ENCODE results near the gene OVOL2. TPM values are rescaled to one million over a fixed set of nuclear protein-coding genes. Genes with fewer than 3 reads are reported as not detected.

The OVOL2 gene
- total and polyA plus RNA-seq, 10 of the 15 experiments (the other 5 are each of a cell fraction or from before 2014, with no cell fraction given) = not detected

DNA sequence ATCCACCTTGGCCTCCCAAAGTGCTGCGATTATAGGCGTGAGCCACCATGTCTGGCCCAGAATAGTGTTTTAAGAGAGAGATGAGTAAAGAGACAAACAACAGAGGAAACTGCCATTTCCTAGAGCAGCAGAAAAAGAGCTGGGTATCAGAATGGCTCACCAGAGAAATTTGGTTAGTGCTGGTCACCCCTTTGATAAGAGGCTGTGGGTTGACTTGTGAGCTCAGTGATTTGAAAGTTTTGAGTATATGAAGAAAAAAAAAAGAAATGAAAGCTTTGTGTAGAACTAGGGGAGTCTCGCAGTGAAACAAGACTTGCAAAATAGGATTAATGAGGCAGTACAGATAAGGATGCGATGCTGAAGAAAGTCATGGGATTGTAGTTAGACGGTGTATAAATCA is 59.3 kb downstream of the OVOL2 start:
- H3K4me2 ChIP-seq (ENCODE audit: control insufficient read depth, insufficient read depth) = no peak overlapping the region
- H3K27me3 ChIP-seq (replicated peaks in 1 of 2; ENCODE audit: control insufficient read depth in 2 of 2, insufficient read depth in 2 of 2, low read length in 1 of 2) = no peaks in the 10 kb centered on the region
- no peaks in the 10 kb centered on the region for H3K9me3 ChIP-seq (replicated peaks; ENCODE audit: control insufficient read depth, insufficient read depth, low read length)
- peaks cover 8% of the 10 kb centered on the region for H3K4me1 ChIP-seq (ENCODE audit: control insufficient read depth, insufficient read depth, low read length)
- H3K4me3 ChIP-seq = no peak overlapping the region
- H4K20me1 ChIP-seq (ENCODE audit: control insufficient read depth, insufficient read depth) = no peaks in the 10 kb centered on the region
- SMC1A ChIA-PET (ENCODE audit: uncharacterized antibody, unreplicated experiment) = interaction anchor here (0.6 to 3.9 kb wide), 7 partner anchors 20 to 103 kb away, joined by 3 to 22 read pairs (median 4); no protein-coding TSS in a partner anchor
- 30% methylated on average over 5 of the region's 5 CpGs for WGBS (ENCODE audit: insufficient coverage, insufficient replicate concordance, low lambda C conversion rate, missing lambda C conversion rate)
- H3K9ac ChIP-seq (ENCODE audit: control insufficient read depth, insufficient read depth, low read length) = no peak overlapping the region
- no peak overlapping the region for H2AFZ ChIP-seq (ENCODE audit: control insufficient read depth, low read depth, low read length)
- no peaks in the 10 kb centered on the region for H3K79me2 ChIP-seq (ENCODE audit: control insufficient read depth, insufficient read depth, low read length)
- ATAC-seq (no peak), DNase-seq (ENCODE audit: low read depth, low spot score) (no peak), FAIRE-seq (no peak)
- no TSS peak for BruUV-seq (replicated peaks)
- POLR2A ChIA-PET = interaction anchor here (0.9 kb wide), 1 partner anchor 32 kb away, joined by 3 read pairs; no protein-coding TSS in a partner anchor
- H3K27ac ChIP-seq (ENCODE audit: control insufficient read depth, insufficient read depth) = no peak overlapping the region
- in situ Hi-C loops (cut with MboI) = loop anchor here (5.0 kb wide), 1 partner anchor 461 kb away; no protein-coding TSS in a partner anchor
- CTCF ChIA-PET = interaction anchor here (0.7 to 7.3 kb wide), 9 partner anchors 11 to 494 kb away, joined by 3 to 45 read pairs (median 8); partner anchors contain the start of gene RRBP1
- H3K36me3 ChIP-seq (ENCODE audit: control insufficient read depth in 2 of 2, insufficient read depth in 2 of 2, low read length in 1 of 2) = no peaks in the 10 kb centered on the region
- RAD21 ChIA-PET (ENCODE audit: unreplicated experiment) = interaction anchor here (1.1 to 3.2 kb wide), 7 partner anchors 19 to 316 kb away, joined by 3 to 12 read pairs (median 4); partner anchors contain the start of gene RRBP1
- intact Hi-C loops (cut with micrococcal nuclease; ENCODE audit: unreplicated experiment) = loop anchor here (5.0 kb wide), 1 partner anchor 491 kb away; no protein-coding TSS in a partner anchor
- TF ChIP-seq CTCF (IDR thresholded peaks at IDR 0.05 in 2 of 3, conservative IDR thresholded peaks at IDR 0.05 in 1 of 3; ENCODE audit: control insufficient read depth in 2 of 3, extremely low read depth in 1 of 3, insufficient read depth in 1 of 3, low read depth in 3 of 3, low read length in 3 of 3) (no peak), SUZ12 (IDR thresholded peaks at IDR 0.05; ENCODE audit: unreplicated experiment) (no peak), IKZF1 (conservative IDR thresholded peaks at IDR 0.05) (no peak), WRNIP1 (IDR thresholded peaks at IDR 0.05; ENCODE audit: borderline replicate concordance, low read depth, low read length) (no peak), FOXM1 (IDR thresholded peaks at IDR 0.05; ENCODE audit: low read depth, low read length) (no peak), HDAC2 (IDR thresholded peaks at IDR 0.05) (no peak), JUNB (IDR thresholded peaks at IDR 0.05) (no peak)
- TF ChIP-seq, protein P1, sequence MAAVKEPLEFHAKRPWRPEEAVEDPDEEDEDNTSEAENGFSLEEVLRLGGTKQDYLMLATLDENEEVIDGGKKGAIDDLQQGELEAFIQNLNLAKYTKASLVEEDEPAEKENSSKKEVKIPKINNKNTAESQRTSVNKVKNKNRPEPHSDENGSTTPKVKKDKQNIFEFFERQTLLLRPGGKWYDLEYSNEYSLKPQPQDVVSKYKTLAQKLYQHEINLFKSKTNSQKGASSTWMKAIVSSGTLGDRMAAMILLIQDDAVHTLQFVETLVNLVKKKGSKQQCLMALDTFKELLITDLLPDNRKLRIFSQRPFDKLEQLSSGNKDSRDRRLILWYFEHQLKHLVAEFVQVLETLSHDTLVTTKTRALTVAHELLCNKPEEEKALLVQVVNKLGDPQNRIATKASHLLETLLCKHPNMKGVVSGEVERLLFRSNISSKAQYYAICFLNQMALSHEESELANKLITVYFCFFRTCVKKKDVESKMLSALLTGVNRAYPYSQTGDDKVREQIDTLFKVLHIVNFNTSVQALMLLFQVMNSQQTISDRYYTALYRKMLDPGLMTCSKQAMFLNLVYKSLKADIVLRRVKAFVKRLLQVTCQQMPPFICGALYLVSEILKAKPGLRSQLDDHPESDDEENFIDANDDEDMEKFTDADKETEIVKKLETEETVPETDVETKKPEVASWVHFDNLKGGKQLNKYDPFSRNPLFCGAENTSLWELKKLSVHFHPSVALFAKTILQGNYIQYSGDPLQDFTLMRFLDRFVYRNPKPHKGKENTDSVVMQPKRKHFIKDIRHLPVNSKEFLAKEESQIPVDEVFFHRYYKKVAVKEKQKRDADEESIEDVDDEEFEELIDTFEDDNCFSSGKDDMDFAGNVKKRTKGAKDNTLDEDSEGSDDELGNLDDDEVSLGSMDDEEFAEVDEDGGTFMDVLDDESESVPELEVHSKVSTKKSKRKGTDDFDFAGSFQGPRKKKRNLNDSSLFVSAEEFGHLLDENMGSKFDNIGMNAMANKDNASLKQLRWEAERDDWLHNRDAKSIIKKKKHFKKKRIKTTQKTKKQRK (IDR thresholded peaks at IDR 0.05; ENCODE audit: low read depth, low read length) = no peak
- TF ChIP-seq, protein P2, sequence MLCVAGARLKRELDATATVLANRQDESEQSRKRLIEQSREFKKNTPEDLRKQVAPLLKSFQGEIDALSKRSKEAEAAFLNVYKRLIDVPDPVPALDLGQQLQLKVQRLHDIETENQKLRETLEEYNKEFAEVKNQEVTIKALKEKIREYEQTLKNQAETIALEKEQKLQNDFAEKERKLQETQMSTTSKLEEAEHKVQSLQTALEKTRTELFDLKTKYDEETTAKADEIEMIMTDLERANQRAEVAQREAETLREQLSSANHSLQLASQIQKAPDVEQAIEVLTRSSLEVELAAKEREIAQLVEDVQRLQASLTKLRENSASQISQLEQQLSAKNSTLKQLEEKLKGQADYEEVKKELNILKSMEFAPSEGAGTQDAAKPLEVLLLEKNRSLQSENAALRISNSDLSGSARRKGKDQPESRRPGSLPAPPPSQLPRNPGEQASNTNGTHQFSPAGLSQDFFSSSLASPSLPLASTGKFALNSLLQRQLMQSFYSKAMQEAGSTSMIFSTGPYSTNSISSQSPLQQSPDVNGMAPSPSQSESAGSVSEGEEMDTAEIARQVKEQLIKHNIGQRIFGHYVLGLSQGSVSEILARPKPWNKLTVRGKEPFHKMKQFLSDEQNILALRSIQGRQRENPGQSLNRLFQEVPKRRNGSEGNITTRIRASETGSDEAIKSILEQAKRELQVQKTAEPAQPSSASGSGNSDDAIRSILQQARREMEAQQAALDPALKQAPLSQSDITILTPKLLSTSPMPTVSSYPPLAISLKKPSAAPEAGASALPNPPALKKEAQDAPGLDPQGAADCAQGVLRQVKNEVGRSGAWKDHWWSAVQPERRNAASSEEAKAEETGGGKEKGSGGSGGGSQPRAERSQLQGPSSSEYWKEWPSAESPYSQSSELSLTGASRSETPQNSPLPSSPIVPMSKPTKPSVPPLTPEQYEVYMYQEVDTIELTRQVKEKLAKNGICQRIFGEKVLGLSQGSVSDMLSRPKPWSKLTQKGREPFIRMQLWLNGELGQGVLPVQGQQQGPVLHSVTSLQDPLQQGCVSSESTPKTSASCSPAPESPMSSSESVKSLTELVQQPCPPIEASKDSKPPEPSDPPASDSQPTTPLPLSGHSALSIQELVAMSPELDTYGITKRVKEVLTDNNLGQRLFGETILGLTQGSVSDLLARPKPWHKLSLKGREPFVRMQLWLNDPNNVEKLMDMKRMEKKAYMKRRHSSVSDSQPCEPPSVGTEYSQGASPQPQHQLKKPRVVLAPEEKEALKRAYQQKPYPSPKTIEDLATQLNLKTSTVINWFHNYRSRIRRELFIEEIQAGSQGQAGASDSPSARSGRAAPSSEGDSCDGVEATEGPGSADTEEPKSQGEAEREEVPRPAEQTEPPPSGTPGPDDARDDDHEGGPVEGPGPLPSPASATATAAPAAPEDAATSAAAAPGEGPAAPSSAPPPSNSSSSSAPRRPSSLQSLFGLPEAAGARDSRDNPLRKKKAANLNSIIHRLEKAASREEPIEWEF (IDR thresholded peaks at IDR 0.05; ENCODE audit: insufficient replicate concordance, low read depth, low read length) = no peak
- TF ChIP-seq, protein P3, sequence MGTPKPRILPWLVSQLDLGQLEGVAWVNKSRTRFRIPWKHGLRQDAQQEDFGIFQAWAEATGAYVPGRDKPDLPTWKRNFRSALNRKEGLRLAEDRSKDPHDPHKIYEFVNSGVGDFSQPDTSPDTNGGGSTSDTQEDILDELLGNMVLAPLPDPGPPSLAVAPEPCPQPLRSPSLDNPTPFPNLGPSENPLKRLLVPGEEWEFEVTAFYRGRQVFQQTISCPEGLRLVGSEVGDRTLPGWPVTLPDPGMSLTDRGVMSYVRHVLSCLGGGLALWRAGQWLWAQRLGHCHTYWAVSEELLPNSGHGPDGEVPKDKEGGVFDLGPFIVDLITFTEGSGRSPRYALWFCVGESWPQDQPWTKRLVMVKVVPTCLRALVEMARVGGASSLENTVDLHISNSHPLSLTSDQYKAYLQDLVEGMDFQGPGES (IDR thresholded peaks at IDR 0.05) = no peak
